Endodermal cell (in vitro differentiated cells): ENCODE results near the gene SUN1. TPM values are rescaled to one million over a fixed set of nuclear protein-coding genes. Genes with fewer than 3 reads are reported as not detected.
A peak's percentile ranks its signal among the peaks of the same experiment; 100 is the strongest.

Experiments
- DNase-seq: peaks from one replicate; pipeline ENCODE4 v3.0.0-alpha.2; 2017
- H3K27ac ChIP-seq: 2 replicates; pipeline ENCODE4 v1.5.1; 2013; ENCODE audit warnings: mild to moderate bottlenecking, low read depth, low read length, moderate library complexity
- H3K27me3 ChIP-seq: 2 replicates; pipeline ENCODE4 v1.6.1; 2013; ENCODE audit warnings: mild to moderate bottlenecking, low read length, moderate library complexity; ENCODE audit not compliant: insufficient read depth, control insufficient read depth, poor library complexity, severe bottlenecking
- H3K36me3 ChIP-seq: 2 replicates; pipeline ENCODE4 v1.7.0; 2013; ENCODE audit warnings: mild to moderate bottlenecking, low read length, moderate library complexity; ENCODE audit not compliant: control insufficient read depth, insufficient read depth
- H3K4me1 ChIP-seq: one replicate; pipeline ENCODE4 v1.7.0; 2013; ENCODE audit warnings: low read length; ENCODE audit not compliant: control insufficient read depth, insufficient read depth
- H3K4me3 ChIP-seq: 2 replicates; pipeline ENCODE4 v1.5.1; 2013; ENCODE audit warnings: mild to moderate bottlenecking, low read length, moderate library complexity
- H3K9ac ChIP-seq: 2 replicates; pipeline ENCODE4 v1.6.1; 2013; ENCODE audit warnings: mild to moderate bottlenecking, low read length, moderate library complexity; ENCODE audit not compliant: poor library complexity, severe bottlenecking; ENCODE audit errors: extremely low read depth
- H3K9me3 ChIP-seq: 2 replicates; pipeline ENCODE4 v1.6.1; 2013; ENCODE audit warnings: mild to moderate bottlenecking, low read length, moderate library complexity; ENCODE audit not compliant: control insufficient read depth
- H3K27ac Mint-ChIP-seq: 2 replicates; pipeline ENCODE4 v1.8.0; 2020; ENCODE audit warnings: mixed read lengths
- H3K27me3 Mint-ChIP-seq: 2 replicates; pipeline ENCODE4 v1.8.0; 2021; ENCODE audit warnings: mild to moderate bottlenecking, mixed read lengths; ENCODE audit not compliant: insufficient read depth
- H3K36me3 Mint-ChIP-seq: 2 replicates; pipeline ENCODE4 v1.8.0; 2020; ENCODE audit warnings: low read depth, mixed read lengths
- H3K4me1 Mint-ChIP-seq: 2 replicates; pipeline ENCODE4 v1.8.0; 2020; ENCODE audit warnings: mixed read lengths
- H3K4me3 Mint-ChIP-seq: 2 replicates; pipeline ENCODE4 v1.8.0; 2020; ENCODE audit warnings: mild to moderate bottlenecking, moderate library complexity, mixed read lengths
- H3K9me3 Mint-ChIP-seq: 2 replicates; pipeline ENCODE4 v1.8.0; 2020; ENCODE audit warnings: mild to moderate bottlenecking, mixed read lengths
- WGBS, 2 experiments: methylation state at CpG; one replicate each; pipeline versions ENCODE4 v1.1.5 to v1.1.7; 2013; ENCODE audit warnings: missing lambda C conversion rate in 2 of 2, mixed read lengths in 1 of 2; ENCODE audit not compliant: insufficient coverage in 1 of 2, insufficient read length in 1 of 2; 5-methylcytosine and 5-hydroxymethylcytosine counted together
- total RNA-seq, 2 donors: library from RNA; stranded (reverse); fragmentation: NEBNext Ultra II Directional in 1 of 2; extraction: Animal tissue kit (Norgen Biotek cat#: 25700) in 1 of 2; gene quantifications; 2 replicates in 1 of 2; 3 replicates in 1 of 2; pipeline ENCODE4 v1.2.1, GENCODE V29; 2021
- TF ChIP-seq, protein P1 (sequence below): fragments of 200-600 bp; sonication (generic); conservative IDR thresholded peaks from 2 replicates; pipeline ENCODE4 v1.5.0; 2021; ENCODE audit warnings: antibody characterized with exemption, mild to moderate bottlenecking

Gene SUN1
- total RNA-seq, 2 donors from 2014 or later, result 133 to 136 TPM

DNA sequence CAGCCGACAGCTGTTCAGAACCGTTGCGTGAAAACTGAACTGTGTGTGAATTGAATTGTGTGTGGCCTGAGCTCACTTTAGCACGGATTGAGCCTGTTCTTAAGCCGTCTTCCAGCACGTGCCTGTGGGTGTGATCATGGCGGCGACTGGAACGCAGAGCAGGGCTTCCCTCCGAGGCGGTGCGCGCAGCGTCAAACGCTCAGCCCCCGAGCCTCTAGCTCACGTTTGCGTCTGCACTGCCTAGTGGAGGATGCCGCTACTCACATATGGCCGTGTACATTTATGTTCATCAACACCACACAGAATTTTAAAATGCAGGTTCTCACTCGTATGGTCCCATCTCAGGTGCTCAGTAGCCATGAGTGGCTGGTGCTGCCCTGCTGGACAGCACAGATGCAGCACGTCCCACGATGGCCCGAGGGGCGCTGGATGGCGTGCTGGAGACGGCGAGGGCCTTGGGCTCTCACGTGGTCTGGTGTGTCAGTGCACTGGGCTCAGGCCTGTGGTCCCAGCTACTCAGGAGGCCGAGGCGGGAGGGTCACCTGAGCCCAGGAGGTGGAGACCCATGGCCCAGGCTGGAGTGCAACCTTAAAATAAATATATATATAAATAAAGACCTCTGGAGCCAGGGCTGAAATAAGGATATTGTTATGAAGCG, 22.0 kb downstream of the SUN1 start:
- Histone ChIP-seq H3K4me3 (no peak overlapping the region), H3K27ac (no peak overlapping the region), H3K4me1 (no peaks in the 10 kb centered on the region), H3K9ac (no peak overlapping the region), H3K27me3 (no peaks in the 10 kb centered on the region), H3K9me3 (no peaks in the 10 kb centered on the region), H3K36me3 (peaks cover 75% of the 10 kb centered on the region)
- Mint-ChIP-seq H3K27ac (peak overlapping the region; percentile 58), H3K27me3 (no peaks in the 10 kb centered on the region), H3K9me3 (no peaks in the 10 kb centered on the region), H3K4me1 (no peaks in the 10 kb centered on the region), H3K36me3 (peaks cover 70% of the 10 kb centered on the region), H3K4me3 (no peak overlapping the region)
- TF ChIP-seq, protein P1, sequence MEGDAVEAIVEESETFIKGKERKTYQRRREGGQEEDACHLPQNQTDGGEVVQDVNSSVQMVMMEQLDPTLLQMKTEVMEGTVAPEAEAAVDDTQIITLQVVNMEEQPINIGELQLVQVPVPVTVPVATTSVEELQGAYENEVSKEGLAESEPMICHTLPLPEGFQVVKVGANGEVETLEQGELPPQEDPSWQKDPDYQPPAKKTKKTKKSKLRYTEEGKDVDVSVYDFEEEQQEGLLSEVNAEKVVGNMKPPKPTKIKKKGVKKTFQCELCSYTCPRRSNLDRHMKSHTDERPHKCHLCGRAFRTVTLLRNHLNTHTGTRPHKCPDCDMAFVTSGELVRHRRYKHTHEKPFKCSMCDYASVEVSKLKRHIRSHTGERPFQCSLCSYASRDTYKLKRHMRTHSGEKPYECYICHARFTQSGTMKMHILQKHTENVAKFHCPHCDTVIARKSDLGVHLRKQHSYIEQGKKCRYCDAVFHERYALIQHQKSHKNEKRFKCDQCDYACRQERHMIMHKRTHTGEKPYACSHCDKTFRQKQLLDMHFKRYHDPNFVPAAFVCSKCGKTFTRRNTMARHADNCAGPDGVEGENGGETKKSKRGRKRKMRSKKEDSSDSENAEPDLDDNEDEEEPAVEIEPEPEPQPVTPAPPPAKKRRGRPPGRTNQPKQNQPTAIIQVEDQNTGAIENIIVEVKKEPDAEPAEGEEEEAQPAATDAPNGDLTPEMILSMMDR, result no peak
- WGBS, 2 experiments, result 93 to 97% methylated on average over 22 to 30 of the region's 32 CpGs
- no peak for DNase-seq

DNA sequence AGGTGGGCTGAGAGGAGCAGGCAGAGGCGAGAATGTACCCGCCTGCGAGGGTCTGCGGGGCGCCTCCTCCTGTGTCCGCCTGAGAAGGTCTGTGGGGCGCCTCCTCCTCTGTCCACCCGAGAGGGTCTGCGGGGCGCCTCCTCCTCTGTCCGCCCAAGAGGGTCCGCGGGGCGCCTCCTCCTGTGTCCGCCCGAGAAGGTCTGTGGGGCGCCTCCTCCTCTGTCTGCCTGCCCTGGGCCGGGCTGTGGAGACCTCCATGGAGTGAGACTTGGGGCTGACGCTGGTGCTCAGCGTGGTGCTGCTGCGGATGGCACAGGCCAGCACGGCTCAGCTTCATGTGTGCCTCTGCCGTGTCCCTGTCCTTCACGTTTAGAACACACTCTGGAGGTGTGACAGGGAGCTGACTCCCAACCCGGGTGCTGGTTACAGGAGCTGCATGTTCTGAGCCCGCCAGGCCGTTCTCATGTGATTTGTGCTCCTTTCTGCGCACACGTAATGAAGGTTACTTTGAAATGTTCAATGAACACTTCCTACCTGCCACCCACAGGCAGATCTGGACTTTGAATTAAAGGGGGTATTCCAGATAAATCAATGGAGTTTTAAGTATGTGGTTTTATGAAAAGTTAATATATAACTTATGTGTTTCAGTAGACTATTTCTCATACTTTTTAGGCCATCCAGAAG, 23.6 kb downstream of the SUN1 start:
- no peak overlapping the region for H3K27ac Mint-ChIP-seq
- no peaks in the 10 kb centered on the region for H3K9me3 Mint-ChIP-seq
- no peak overlapping the region for H3K4me3 Mint-ChIP-seq
- Histone ChIP-seq H3K4me1 (no peaks in the 10 kb centered on the region), H3K27me3 (no peaks in the 10 kb centered on the region), H3K27ac (no peak overlapping the region), H3K9ac (no peak overlapping the region), H3K9me3 (no peaks in the 10 kb centered on the region), H3K36me3 (peaks cover 76% of the 10 kb centered on the region), H3K4me3 (no peak overlapping the region)
- H3K4me1 Mint-ChIP-seq, result no peaks in the 10 kb centered on the region
- no peaks in the 10 kb centered on the region for H3K27me3 Mint-ChIP-seq
- TF ChIP-seq, protein P1, result no peak
- whole genome bisulfite sequencing, 2 experiments, result 92 to 94% methylated on average over 20 to 29 of the region's 29 CpGs
- DNase-seq, result no peak
- H3K36me3 Mint-ChIP-seq, result peaks cover 77% of the 10 kb centered on the region

DNA sequence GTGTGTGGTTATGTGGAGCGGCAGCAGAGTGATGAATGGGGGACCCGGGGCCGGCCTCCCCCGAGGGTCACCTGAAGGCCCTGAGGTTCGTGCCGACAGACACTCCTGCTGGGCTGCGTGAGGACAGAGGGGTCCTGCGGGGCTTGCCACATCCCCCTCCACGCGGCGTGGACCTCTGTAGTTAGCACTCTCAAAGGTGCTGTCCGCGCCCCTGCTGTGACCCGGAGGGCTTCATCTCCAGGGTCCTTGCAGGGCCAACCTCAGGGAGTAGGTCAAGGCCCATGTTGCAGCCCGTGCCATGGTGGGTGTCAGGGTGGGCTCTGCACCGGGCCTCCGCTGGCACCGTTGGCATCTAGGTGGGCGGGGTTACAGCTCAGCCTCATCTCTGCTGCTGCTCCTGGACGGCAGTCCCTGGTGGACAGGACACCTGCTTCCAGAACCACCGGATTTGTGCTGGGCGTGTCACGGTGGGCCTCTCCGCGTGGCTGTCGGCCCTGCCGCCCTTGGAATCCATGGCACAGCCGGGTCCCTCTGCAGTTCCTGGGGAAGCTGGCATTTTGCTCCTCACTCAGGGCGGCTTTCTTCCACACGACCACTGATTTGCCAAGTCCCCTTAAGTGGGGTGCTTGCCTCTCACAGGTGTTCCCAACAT, 24.3 kb downstream of the SUN1 start:
- peaks cover 83% of the 10 kb centered on the region for H3K36me3 Mint-ChIP-seq
- Histone ChIP-seq H3K36me3 (peaks cover 76% of the 10 kb centered on the region), H3K9ac (no peak overlapping the region), H3K4me1 (no peaks in the 10 kb centered on the region), H3K27ac (no peak overlapping the region), H3K4me3 (no peak overlapping the region), H3K9me3 (no peaks in the 10 kb centered on the region), H3K27me3 (no peaks in the 10 kb centered on the region)
- no peaks in the 10 kb centered on the region for H3K4me1 Mint-ChIP-seq
- H3K27ac Mint-ChIP-seq, result no peak overlapping the region
- no peak for DNase-seq
- TF ChIP-seq, protein P1, result no peak
- H3K4me3 Mint-ChIP-seq, result no peak overlapping the region
- no peaks in the 10 kb centered on the region for H3K27me3 Mint-ChIP-seq
- H3K9me3 Mint-ChIP-seq, result no peaks in the 10 kb centered on the region
- 92 to 98% methylated on average over 14 to 30 of the region's 30 CpGs for WGBS, 2 experiments
